HG02759 (cell line): ENCODE data around the gene DAB2IP.

Experiments used
- ATAC-seq: cut with Tn5 transposase; IDR thresholded peaks from one replicate; pipeline ENCODE4 v1.9.1; 2021; ENCODE audit warnings: mild to moderate bottlenecking, moderate library complexity; ENCODE audit not compliant: unreplicated experiment

DAB2IP gene

GRCh38 chr9:121773286-121773953 lies 122.0 kb downstream of the DAB2IP start:
- ATAC-seq, result no peak

GRCh38 chr9:121773954-121774714 lies 122.7 kb downstream of the DAB2IP start:
- no peak for ATAC-seq

- no peak for ATAC-seq
Measured at GRCh38 chr9:121774715-121775613, 123.5 kb downstream of the DAB2IP start.

- ATAC-seq, result no peak
Measured at GRCh38 chr9:121776001-121776738, 124.7 kb downstream of the DAB2IP start.

GRCh38 chr9:121776739-121777637 lies 125.6 kb downstream of the DAB2IP start:
- ATAC-seq, result no peak

- no peak for ATAC-seq
Measured at GRCh38 chr9:121778252-121779225, 127.1 kb downstream of the DAB2IP start.

- no peak for ATAC-seq
Measured at GRCh38 chr9:121779381-121780117, 128.1 kb downstream of the DAB2IP start.

GRCh38 chr9:121780177-121781040 lies 129.0 kb downstream of the DAB2IP start:
- no peak for ATAC-seq

- ATAC-seq, result no peak
Measured at GRCh38 chr9:121781145-121781548, 129.7 kb downstream of the DAB2IP start.

GRCh38 chr9:121781701-121782464 lies 130.4 kb downstream of the DAB2IP start:
- ATAC-seq, result no peak

GRCh38 chr9:121782514-121783110 lies 131.2 kb downstream of the DAB2IP start:
- ATAC-seq, result no peak

GRCh38 chr9:121783111-121783510 lies 131.7 kb downstream of the DAB2IP start:
- no peak for ATAC-seq

- no peak for ATAC-seq
Measured at GRCh38 chr9:121783521-121784507, 132.4 kb downstream of the DAB2IP start.

- no peak for ATAC-seq
Measured at GRCh38 chr9:121784731-121785411, 133.4 kb downstream of the DAB2IP start.
